Measurements from ENCODE around the gene CABYR. TPM values are rescaled to one million over a fixed set of nuclear protein-coding genes. Genes with fewer than 3 reads are reported as not detected.

CABYR gene
- total and polyA plus RNA-seq, 2 of the 8 experiments (the other 6 are each of a cell fraction or from before 2014, with no cell fraction given): 14.5 to 18.8 TPM

DNA sequence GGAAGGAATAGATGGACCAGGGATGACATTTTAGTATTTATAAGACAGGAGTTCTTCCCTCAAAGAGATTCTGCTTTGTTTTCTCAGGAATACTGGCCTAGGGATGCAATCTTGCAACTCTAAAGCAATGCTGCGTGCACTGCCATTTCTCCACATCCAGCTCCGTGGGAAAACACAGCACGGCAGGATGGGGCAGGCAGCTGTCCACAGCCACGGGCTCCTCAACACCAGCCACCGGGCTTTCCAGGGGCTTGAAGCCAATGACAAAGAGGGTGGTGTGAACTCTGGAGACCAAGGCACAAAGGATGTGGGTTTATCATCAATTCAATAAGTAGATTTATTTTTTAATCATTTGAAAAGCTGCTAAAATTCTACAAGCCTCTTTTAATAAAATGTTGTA is 49.3 kb downstream of the CABYR start:
- 87% methylated on average over 5 of the region's 5 CpGs; no CpG with 5 or more reads in 1 of the 2 experiments for WGBS, 2 experiments (ENCODE audit: extremely low coverage in 1 of 2, insufficient coverage in 1 of 2, insufficient read length in 1 of 2, insufficient replicate concordance in 2 of 2, low coverage in 1 of 2, low lambda C conversion rate in 2 of 2, missing lambda C conversion rate in 1 of 2)
- no peak overlapping the region for H3K4ac ChIP-seq (replicated peaks; ENCODE audit: insufficient read length, low read depth, low read length)
- FAIRE-seq: no peak

More for the DNA sequence above, 49.3 kb downstream of the CABYR start:
- Histone ChIP-seq H3K9me3 (ENCODE audit: insufficient read depth in 2 of 2, low read depth in 1 of 2, low read length in 1 of 2) (no peaks in the 10 kb centered on the region), H4K91ac (replicated peaks; ENCODE audit: insufficient read length, low read length) (no peak overlapping the region), H4K5ac (ENCODE audit: insufficient read length, low read depth, low read length) (no peak overlapping the region), H3K27me3 (replicated peaks in 1 of 4; ENCODE audit: control insufficient read depth in 3 of 4, extremely low read depth in 1 of 4, insufficient read depth in 3 of 4, low read length in 3 of 4) (no peaks in the 10 kb centered on the region), H3K4me1 (replicated peaks in 1 of 4; ENCODE audit: control insufficient read depth in 3 of 4, insufficient read depth in 4 of 4, low read length in 3 of 4) (0 out of 7 replicates have a peak, but pooled peaks cover 0 to 2% (median under 1%) of the 10 kb centered on the region in 4 experiments), H2AFZ (ENCODE audit: low read length) (no peak overlapping the region), H3K9ac (replicated peaks in 1 of 4; ENCODE audit: extremely low read depth in 1 of 4, low read depth in 3 of 4, low read length in 3 of 4) (no peak overlapping the region), H4K20me1 (replicated peaks in 1 of 2; ENCODE audit: control insufficient read depth in 1 of 2, insufficient read depth in 2 of 2, low read length in 2 of 2) (no peaks in the 10 kb centered on the region), H3K36me3 (ENCODE audit: control insufficient read depth in 2 of 4, insufficient read depth in 4 of 4, low read length in 3 of 4) (no peaks in the 10 kb centered on the region; a peak in 1 of 8 replicates), H2BK15ac (ENCODE audit: low read length) (no peak overlapping the region), H3K4me3 (ENCODE audit: extremely low read depth in 1 of 4, insufficient read depth in 2 of 4, low read depth in 3 of 4, low read length in 4 of 4) (no peak overlapping the region), H2BK5ac (ENCODE audit: low read depth, low read length) (no peak overlapping the region), H2BK120ac (replicated peaks; ENCODE audit: low read depth, low read length) (no peak overlapping the region), H3K4me2 (ENCODE audit: insufficient read depth in 1 of 2, low read depth in 2 of 2, low read length in 2 of 2) (no peak overlapping the region), H3K79me2 (ENCODE audit: control insufficient read depth in 1 of 2, insufficient read depth in 2 of 2, low read length in 2 of 2) (no peaks in the 10 kb centered on the region), H3K23ac (ENCODE audit: insufficient read length) (no peak overlapping the region), H3K18ac (ENCODE audit: extremely low read depth, low read length) (no peak overlapping the region), H3K79me1 (ENCODE audit: low read depth, low read length) (0 out of 2 replicates have a peak, but pooled peaks cover 2% of the 10 kb centered on the region), H3K23me2 (ENCODE audit: low read depth, low read length) (no peaks in the 10 kb centered on the region), H2BK12ac (ENCODE audit: low read depth, low read length) (no peak overlapping the region), H3K14ac (ENCODE audit: insufficient read length) (no peak overlapping the region), H2AK5ac (ENCODE audit: low read depth, low read length) (no peak overlapping the region), H3K56ac (replicated peaks; ENCODE audit: insufficient read length, low read depth, low read length) (no peak overlapping the region), H3K27ac (ENCODE audit: low read depth, low read length) (no peak overlapping the region), H2BK20ac (ENCODE audit: low read length) (no peak overlapping the region), H4K8ac (ENCODE audit: extremely low read depth, insufficient read depth, low read length) (no peak overlapping the region)
- no peak for TF ChIP-seq EGR1 (IDR thresholded peaks at IDR 0.05; ENCODE audit: borderline replicate concordance, low read depth, low read length)
- TF ChIP-seq NANOG (IDR thresholded peaks at IDR 0.05; ENCODE audit: insufficient read depth, low read depth, low read length, poor library complexity, severe bottlenecking): no peak
- no peak for TF ChIP-seq TAF1 (IDR thresholded peaks at IDR 0.05; ENCODE audit: low read depth, low read length)
- TF ChIP-seq E2F6 (IDR thresholded peaks at IDR 0.05): no peak
- TF ChIP-seq TBP (IDR thresholded peaks at IDR 0.05; ENCODE audit: low read depth, low read length): no peak
- no peak for TF ChIP-seq HDAC6 (IDR thresholded peaks at IDR 0.05; ENCODE audit: low read depth, low read length)
- no peak for TF ChIP-seq HDAC2 (IDR thresholded peaks at IDR 0.05; ENCODE audit: borderline replicate concordance in 1 of 2, low read depth in 2 of 2, low read length in 2 of 2)
- TF ChIP-seq JUN (IDR thresholded peaks at IDR 0.05; ENCODE audit: low read depth, low read length): no peak
- ChIA-PET CTCF (ENCODE audit: partially characterized antibody) (interaction anchor here (0.6 to 4.1 kb wide), 4 partner anchors 11 to 301 kb away, joined by 3 to 29 read pairs (median 5); no protein-coding TSS in a partner anchor), POLR2A (ENCODE audit: partially characterized antibody) (interaction anchor here (3.0 kb wide), 1 partner anchor 49 kb away, joined by 10 read pairs; the partner anchor contains the start of gene CABYR)
- no peak for DNase-seq (ENCODE audit: low read depth in 1 of 2, low spot score in 2 of 2)

All from H1 (cell line).